T-helper 1 cell treated with Interleukin-12 subunit alpha and Interleukin-12 subunit beta and Interleukin-4 antibody, amounts not matched to agents 30 μg/mL and 1 μg/mL, for 36 hours (primary cell): ENCODE results near the gene NCK1.
A peak's percentile ranks its signal among the peaks of the same experiment; 100 is the strongest.

Experiments used
- H3K27ac Mint-ChIP-seq: one replicate; pipeline ENCODE4 v1.8.0; 2021; ENCODE audit warnings: mild to moderate bottlenecking, mixed read lengths
- H3K27me3 Mint-ChIP-seq: one replicate; pipeline ENCODE4 v1.8.0; 2021; ENCODE audit warnings: low read depth, mixed read lengths
- H3K36me3 Mint-ChIP-seq: one replicate; pipeline ENCODE4 v1.8.0; 2021; ENCODE audit warnings: low read depth, mixed read lengths
- H3K4me1 Mint-ChIP-seq: one replicate; pipeline ENCODE4 v1.8.0; 2021; ENCODE audit warnings: low read depth, mixed read lengths
- H3K4me3 Mint-ChIP-seq: one replicate; pipeline ENCODE4 v1.8.0; 2021; ENCODE audit warnings: mild to moderate bottlenecking, moderate library complexity, mixed read lengths
- H3K9me3 Mint-ChIP-seq: one replicate; pipeline ENCODE4 v1.8.0; 2021; ENCODE audit warnings: mixed read lengths

Gene NCK1

DNA sequence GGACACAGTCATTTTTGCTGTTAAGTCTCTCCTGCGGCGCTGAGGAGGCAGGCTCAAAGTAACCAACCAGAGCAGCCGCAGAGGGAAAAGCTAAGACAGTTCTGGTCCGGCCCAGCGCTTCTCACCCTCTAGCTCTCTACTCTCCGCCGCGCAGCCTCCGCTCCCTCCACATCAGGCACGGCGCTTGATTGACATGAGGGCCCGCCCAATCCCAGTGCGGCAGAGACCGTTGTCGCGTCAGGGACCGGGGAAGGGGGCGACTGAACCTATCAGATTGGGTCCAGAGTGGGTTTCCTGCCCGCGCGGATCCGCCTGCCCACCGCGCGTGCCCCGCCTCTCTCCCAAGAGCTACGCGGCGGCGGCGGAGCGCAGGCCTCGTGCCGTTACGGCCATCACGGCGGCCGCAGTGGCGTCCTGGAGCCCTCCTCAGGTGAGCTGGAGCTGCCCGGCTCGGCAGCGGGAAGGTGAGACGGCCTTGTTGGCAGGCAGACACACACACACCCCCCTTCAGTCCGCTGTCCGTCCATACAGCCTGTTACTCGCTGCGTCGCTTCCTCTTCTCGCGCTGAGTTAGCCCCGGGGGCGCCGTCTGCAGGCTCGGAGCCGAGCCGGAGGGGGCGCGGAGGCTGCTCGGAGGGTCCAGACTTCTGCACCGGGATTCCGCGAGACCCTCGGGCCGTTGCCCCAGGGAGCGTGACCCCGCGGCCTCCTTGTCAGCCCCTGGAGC lies at the start of gene NCK1:
TSS of gene NCK1 (plus strand) at position 319 of the 727 bp plus-strand sequence. CDS start 65,794 bp downstream, outside the sequence.
- no peaks in the 10 kb centered on the region for H3K27me3 Mint-ChIP-seq
- peak within 1 kb of the TSS; percentile 97 for H3K4me3 Mint-ChIP-seq
- H3K4me1 Mint-ChIP-seq: peaks cover 47% of the 10 kb centered on the region
- peaks cover 14% of the 10 kb centered on the region for H3K36me3 Mint-ChIP-seq
- peak within 1 kb of the TSS; percentile 96 for H3K27ac Mint-ChIP-seq
- no peaks in the 10 kb centered on the region for H3K9me3 Mint-ChIP-seq

DNA sequence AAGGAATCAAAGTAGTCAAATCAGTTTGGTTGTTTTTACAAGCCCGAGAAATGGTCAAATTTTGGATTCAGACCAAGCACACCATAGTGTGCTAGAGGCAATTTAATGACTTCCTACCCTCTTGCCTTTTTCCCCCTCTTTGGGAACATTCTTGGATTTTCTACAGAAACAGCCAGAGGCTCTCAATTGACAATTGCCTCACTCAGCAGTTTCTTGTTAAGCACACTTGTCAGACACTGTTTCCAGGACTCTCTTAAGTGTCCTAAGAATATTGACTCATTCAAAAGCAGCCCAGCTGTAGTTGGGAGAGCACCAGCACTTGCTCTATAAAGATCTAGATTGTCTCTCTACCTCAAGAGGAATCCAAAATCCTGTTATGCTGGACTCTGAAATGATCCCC lies 44.6 kb upstream of the NCK1 start:
- peaks cover under 1% of the 10 kb centered on the region for H3K9me3 Mint-ChIP-seq
- H3K36me3 Mint-ChIP-seq: peaks cover 5% of the 10 kb centered on the region
- peaks cover 20% of the 10 kb centered on the region for H3K4me1 Mint-ChIP-seq
- no peak overlapping the region for H3K4me3 Mint-ChIP-seq
- H3K27me3 Mint-ChIP-seq: peaks cover 51% of the 10 kb centered on the region
- H3K27ac Mint-ChIP-seq: no peak overlapping the region

DNA sequence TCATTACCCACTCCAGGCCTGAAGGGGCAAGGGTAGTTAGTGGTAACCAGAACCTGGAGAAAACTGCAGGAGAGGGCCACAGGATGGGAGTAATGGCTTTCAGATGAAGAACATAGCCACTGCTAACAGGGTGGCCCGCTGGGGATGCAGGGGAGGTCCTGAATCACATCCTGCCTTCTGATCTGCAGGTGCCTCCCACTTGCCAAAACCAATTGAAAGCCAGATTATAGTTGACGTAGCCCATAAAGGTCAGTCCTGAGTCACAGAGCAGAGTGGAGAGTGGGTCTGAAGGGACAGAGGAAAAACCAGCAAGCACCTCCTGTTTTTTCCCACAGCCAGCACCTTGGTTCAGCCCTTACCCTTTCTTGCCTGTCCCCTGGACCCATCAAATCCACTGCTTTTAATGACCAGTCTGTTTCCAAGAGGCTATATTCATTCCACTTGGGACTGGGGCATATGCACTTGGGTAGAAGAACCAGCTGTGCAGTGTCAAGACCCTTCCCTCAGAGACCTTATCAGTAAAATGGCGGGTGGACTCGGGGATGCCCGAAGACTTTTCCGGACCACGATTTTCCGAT lies 43.7 kb upstream of the NCK1 start:
- Mint-ChIP-seq H3K36me3 (peaks cover 5% of the 10 kb centered on the region), H3K4me3 (peak overlapping the region; percentile 83), H3K9me3 (peaks cover 5% of the 10 kb centered on the region), H3K27me3 (peaks cover 59% of the 10 kb centered on the region), H3K27ac (peak overlapping the region; percentile 68), H3K4me1 (peaks cover 20% of the 10 kb centered on the region)

DNA sequence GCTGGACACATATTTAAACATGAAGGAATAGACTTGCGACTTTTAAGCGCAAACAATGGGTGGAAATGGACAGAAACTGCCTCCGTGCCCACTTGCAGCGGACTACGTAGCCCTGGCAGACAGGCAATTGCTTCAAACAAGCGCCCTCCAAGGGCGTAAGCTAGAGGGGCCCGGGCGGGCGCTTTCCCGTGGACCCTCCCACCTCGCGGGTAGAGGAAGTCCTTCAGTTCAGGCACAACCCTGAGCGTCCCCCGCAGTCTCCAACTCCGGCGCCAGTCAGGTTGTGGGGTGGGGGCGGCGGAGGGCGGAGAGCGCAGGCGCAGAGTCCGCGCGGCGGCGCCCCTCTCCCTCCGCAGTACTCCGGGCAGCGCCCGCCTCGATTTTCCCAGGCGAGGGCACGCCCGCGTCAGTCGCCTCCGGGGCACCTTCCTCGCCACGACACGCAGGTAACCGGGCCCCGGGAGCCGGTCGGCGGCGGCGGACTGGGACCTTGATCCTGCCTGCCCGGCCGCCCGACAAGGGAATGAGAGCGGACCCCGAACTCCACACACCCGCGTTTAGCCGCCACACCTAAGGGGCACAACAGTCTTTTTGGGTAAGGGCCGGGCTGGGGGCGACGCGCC lies 43.1 kb upstream of the NCK1 start, which contains the start of gene SLC35G2:
TSS of gene SLC35G2 (plus strand) at position 358 of the 623 bp plus-strand sequence. CDS start 35,335 bp downstream, outside the sequence.
- H3K4me1 Mint-ChIP-seq: peaks cover 20% of the 10 kb centered on the region
- peaks cover 5% of the 10 kb centered on the region for H3K36me3 Mint-ChIP-seq
- H3K4me3 Mint-ChIP-seq: peak within 1 kb of the TSS; percentile 88
- H3K27me3 Mint-ChIP-seq: peaks cover 60% of the 10 kb centered on the region
- H3K9me3 Mint-ChIP-seq: peaks cover 7% of the 10 kb centered on the region
- H3K27ac Mint-ChIP-seq: peak within 1 kb of the TSS; percentile 68

DNA sequence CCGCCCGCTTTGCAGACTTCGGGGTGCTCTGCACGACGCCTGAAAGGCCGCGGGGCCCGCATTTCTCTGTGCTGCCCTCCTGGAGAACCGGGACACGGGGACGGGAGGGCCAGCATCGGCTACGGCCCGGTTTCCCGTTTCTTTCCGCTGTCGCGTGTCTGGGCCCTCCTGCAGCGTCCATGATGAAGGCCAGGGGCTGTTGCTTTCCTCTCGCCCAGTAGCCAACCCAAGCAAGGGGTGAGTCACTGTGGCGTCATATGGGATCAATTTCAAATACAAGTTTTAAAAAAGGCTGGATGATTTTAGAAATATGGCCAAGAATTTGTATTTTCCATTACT lies 42.6 kb upstream of the NCK1 start:
- Mint-ChIP-seq H3K4me3 (peak overlapping the region; percentile 88), H3K27me3 (peaks cover 60% of the 10 kb centered on the region), H3K27ac (peak overlapping the region; percentile 39), H3K4me1 (peaks cover 20% of the 10 kb centered on the region), H3K9me3 (peaks cover 11% of the 10 kb centered on the region), H3K36me3 (peaks cover 5% of the 10 kb centered on the region)

DNA sequence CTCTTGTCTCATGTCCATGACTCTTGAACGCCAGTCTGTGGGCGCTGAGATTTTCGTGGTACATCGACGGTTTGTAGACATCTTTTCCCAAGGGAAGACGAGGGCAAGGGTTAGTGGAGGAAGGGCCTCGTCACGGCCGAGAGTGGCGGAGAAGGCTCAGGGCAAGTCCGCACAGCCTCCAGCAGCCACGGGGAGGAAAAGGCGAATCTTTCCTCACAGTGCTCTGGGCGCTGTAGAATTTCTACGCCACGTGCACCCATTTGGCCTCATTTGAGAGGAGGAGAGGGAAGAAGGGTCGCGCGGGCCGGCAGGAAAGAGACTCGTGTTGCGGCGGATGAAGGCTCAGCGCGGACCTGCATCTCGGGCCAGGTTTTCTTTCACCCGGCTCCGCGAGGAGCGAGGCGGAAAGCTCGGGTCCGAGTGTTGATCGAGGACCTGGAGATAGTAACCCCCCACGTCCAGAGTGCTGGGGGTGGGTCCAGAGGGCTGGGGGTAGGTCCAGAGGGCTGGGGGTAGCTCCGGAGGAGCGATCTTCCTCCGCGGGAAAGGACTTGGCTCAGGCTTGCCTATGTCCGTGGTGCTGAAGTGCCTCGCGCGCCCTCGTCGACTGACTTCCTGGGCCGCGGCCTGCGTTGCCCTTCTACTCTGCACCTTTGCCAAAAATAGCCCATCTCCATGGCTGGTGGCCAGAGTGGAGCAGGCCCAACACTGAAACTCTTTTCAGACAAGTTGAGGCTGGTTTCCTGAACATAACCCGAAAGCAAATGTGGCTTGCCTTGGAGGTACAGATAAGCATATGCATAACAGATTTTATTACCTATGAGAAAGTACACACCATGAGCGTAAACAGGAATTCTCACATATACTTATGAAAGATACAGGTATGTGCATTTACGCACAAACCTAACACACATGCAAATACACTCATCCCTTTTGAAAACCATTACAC lies 42.0 kb upstream of the NCK1 start:
- Mint-ChIP-seq H3K4me3 (peak overlapping the region; percentile 88), H3K36me3 (peaks cover 5% of the 10 kb centered on the region), H3K27me3 (peaks cover 63% of the 10 kb centered on the region), H3K9me3 (peaks cover 13% of the 10 kb centered on the region), H3K4me1 (peaks cover 20% of the 10 kb centered on the region), H3K27ac (no peak overlapping the region)

DNA sequence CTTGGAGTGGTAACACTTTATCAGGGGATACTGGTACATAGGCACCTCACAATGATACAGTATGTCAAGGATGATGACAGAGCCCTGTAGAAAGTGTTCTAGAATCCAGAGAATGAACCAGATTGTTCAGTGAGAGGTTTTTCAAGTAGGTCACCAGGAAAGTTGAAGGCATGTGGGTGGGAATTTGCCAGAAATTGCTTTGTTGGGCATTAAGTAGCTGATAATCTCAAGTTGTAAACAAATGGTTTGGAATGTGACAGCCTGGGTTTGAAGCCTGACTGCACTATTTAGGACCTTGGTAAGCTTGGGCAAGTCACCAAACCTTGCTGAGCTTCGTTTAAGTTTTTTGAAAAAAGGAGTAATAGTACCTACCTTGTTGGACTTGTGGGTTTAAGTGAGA lies 30.5 kb upstream of the NCK1 start:
- Mint-ChIP-seq H3K27ac (no peak overlapping the region), H3K4me3 (no peak overlapping the region), H3K4me1 (no peaks in the 10 kb centered on the region), H3K36me3 (peaks cover 2% of the 10 kb centered on the region), H3K27me3 (peaks cover 16% of the 10 kb centered on the region), H3K9me3 (peaks cover 7% of the 10 kb centered on the region)

DNA sequence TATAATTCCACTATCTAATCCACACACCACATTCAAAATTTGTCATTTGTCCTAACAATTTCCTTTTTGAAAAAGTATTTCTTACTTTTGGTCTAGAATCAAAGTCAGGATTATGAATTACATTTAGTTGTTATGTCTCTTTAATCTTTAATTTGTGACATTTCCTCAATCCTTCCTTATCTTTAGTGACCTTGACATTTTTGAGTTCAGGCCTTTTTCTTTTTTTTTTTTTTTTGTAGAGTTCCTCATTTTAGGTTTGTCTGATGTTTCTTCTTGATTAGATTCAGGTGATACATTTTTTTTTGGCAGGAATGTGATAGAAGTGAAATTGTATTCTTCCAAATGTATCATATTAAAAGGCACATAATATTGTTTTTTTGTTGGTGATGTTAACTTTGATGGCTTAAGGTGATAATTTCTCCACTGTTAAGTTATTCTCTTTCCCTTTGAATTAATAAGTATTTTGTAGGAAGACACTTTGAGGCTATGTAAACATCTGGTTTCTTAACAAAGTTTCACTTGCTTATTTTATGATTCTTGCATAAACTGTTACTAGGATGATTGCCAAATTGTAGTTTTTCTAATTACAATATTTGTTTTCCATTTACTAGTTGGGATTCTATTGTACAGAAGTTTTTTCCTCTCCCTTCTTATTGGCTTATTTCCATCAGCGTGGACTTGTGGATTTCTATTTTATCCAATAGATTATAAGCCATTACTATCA lies 26.8 kb upstream of the NCK1 start:
- H3K9me3 Mint-ChIP-seq: no peaks in the 10 kb centered on the region
- H3K27me3 Mint-ChIP-seq: peaks cover 9% of the 10 kb centered on the region
- H3K36me3 Mint-ChIP-seq: peaks cover 10% of the 10 kb centered on the region
- peaks cover 17% of the 10 kb centered on the region for H3K4me1 Mint-ChIP-seq
- no peak overlapping the region for H3K4me3 Mint-ChIP-seq
- H3K27ac Mint-ChIP-seq: no peak overlapping the region

DNA sequence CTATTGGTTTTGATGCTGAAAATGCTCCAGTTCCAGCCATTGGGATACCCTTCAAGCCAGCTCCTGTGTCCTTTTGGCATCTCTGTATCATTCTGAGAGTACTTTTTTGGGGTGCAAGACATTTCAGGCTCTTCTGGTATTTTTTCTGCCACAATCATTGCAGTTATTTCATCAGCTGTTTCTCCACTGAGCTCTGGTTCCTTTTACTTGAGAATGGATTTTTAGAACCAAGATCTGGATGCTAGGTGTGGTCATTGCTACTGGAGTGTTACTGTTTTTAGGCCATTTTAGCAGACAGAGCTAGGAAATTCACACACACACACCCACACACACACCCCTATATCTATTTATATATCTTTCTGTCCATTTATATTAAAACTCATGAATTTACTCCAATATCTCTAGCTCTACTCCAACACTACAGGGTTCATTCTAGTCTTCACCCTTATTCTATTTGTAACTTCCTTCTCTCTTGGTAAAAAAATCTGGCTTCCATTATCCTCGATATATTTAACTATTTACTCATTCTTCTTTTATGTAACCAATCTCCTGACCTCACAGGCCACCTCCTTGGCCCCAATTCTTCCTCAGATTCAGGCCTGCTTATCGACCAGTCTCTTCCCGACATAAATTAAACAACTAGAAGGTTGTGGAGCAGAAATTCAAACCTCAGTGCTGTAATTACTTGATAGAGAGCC lies 26.0 kb upstream of the NCK1 start:
- peaks cover 4% of the 10 kb centered on the region for H3K27me3 Mint-ChIP-seq
- H3K36me3 Mint-ChIP-seq: peaks cover 10% of the 10 kb centered on the region
- H3K27ac Mint-ChIP-seq: no peak overlapping the region
- peaks cover 17% of the 10 kb centered on the region for H3K4me1 Mint-ChIP-seq
- no peak overlapping the region for H3K4me3 Mint-ChIP-seq
- no peaks in the 10 kb centered on the region for H3K9me3 Mint-ChIP-seq

DNA sequence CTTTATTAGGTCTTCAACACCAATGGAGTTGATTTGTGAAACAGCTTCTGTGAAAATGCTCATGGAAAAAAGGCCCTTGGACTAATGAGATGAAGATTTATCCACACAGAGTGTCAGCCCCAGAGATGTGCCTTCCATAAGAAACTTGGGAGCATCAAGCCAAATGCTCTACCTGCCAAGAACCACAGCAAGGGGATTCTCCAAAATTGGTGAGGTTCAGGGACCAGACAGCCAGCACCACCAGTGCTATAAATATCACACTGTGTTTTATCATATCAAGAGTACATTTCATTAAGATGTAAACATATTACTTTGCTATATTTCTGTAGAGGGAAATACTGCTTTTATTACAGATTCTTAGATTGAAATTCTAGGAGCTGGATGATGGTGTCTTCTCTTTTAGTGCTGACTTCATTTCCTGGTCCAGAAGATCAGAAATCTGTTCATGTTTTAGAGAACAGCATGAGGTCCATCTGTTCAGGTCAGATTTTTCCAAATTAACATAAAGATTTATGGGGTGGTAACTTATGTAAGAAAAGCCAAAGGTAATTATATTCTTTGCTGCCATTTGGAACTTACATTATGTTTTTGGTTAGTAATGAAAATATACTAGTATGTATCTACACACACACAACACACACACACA lies 25.4 kb upstream of the NCK1 start:
- Mint-ChIP-seq H3K4me3 (no peak overlapping the region), H3K27me3 (peaks cover 4% of the 10 kb centered on the region), H3K9me3 (no peaks in the 10 kb centered on the region), H3K4me1 (peaks cover 17% of the 10 kb centered on the region), H3K27ac (no peak overlapping the region), H3K36me3 (peaks cover 10% of the 10 kb centered on the region)

DNA sequence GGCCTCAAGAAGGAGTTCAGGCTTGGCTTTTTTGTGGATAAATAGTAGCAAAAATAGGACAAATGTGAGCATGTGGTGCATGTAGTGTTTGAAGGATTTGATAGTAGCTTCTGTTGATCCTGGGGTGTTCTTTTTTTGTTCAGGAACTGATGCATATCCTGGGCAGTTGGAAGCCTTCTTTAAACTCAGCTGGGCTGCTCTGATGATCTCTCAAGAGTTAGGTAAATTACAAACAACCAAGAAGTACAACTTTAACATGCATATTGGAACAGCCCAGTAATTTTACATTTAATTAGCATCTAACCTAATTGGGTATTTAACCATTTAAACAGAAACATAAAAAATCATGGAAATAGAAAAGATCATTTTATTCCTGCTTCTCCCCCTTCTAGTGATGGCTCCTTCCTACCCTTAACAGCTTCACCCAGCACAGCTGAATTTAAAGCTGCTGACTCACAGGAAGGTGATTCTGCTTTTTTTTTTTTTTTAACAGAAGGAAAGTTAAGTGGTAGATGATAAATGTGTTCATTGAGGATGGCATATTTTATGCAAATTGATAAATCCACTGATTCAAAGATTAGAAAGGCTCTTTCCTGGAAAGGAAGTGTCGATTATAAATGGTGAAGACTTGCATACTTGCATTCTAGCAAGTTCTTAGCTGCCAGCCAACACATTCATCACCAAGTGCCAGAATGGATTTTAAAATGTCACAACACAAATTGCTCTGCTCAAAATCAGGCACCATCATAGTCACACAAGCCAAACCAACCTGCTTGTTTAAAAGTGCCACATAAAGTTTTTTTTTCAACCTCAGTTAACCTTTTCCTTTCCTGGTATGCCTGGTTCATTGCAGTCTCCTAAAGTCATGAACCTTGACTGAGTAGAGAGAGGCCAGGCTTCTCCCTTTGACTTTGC lies 23.1 kb upstream of the NCK1 start:
- Mint-ChIP-seq H3K4me1 (peaks cover 24% of the 10 kb centered on the region), H3K4me3 (peak overlapping the region; percentile 25), H3K36me3 (peaks cover 18% of the 10 kb centered on the region), H3K9me3 (no peaks in the 10 kb centered on the region), H3K27ac (peak overlapping the region; percentile 21), H3K27me3 (no peaks in the 10 kb centered on the region)

DNA sequence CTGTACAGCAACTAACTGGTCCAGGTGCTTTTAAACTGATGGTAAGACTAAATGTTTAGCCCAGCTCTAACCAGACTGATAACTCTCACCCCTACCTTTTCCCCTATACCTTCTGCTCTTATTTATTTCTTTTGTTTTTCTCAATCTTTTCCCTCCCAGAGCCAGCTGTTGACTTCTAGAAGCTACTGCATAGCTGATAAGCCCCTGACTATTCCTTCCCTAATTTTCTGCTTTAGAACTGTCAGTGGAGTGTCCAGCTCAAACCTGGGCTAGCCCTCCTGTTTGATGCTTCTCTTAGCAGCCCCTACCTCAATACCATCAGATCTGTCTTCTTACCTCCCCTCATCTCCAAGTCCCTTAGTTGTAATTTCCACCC lies 22.5 kb upstream of the NCK1 start:
- Mint-ChIP-seq H3K27ac (peak overlapping the region; percentile 56), H3K36me3 (peaks cover 19% of the 10 kb centered on the region), H3K27me3 (no peaks in the 10 kb centered on the region), H3K4me3 (no peak overlapping the region), H3K9me3 (no peaks in the 10 kb centered on the region), H3K4me1 (peaks cover 24% of the 10 kb centered on the region)
